Hepatocyte (in vitro differentiated cells): Measurements from ENCODE around the gene TMEM141. TPM values are rescaled to one million over a fixed set of nuclear protein-coding genes. Genes with fewer than 3 reads are reported as not detected.

Experiments used
- DNase-seq: peaks from one replicate; pipeline ENCODE4 v3.0.0-alpha.2; 2016; ENCODE audit warnings: low spot score
- H2AFZ ChIP-seq: fragments of 200-600 bp; sonication (generic); 2 replicates; pipeline ENCODE4 v1.6.0; 2016; ENCODE audit warnings: antibody characterized with exemption, mild to moderate bottlenecking
- H3K27ac ChIP-seq: fragments of 200-600 bp; sonication (generic); 2 replicates; pipeline ENCODE4 v1.5.1; 2016; ENCODE audit warnings: mild to moderate bottlenecking
- H3K27me3 ChIP-seq: fragments of 200-600 bp; sonication (generic); 2 replicates; pipeline ENCODE4 v1.6.1; 2016
- H3K36me3 ChIP-seq: fragments of 200-600 bp; sonication (generic); replicated peaks from 2 replicates; pipeline ENCODE4 v1.5.1; 2016; ENCODE audit warnings: low read depth; ENCODE audit not compliant: insufficient read depth
- H3K4me1 ChIP-seq: fragments of 200-600 bp; sonication (generic); 2 replicates; pipeline ENCODE4 v1.5.1; 2016; ENCODE audit warnings: mild to moderate bottlenecking, moderate library complexity; ENCODE audit not compliant: insufficient read depth
- H3K4me2 ChIP-seq: fragments of 200-600 bp; sonication (generic); 2 replicates; pipeline ENCODE4 v1.6.0; 2016
- H3K4me3 ChIP-seq: fragments of 200-600 bp; sonication (generic); 2 replicates; pipeline ENCODE4 v1.5.1; 2016; ENCODE audit warnings: mild to moderate bottlenecking
- H3K79me2 ChIP-seq: fragments of 200-600 bp; sonication (generic); 2 replicates; pipeline ENCODE4 v1.6.0; 2017; ENCODE audit warnings: mild to moderate bottlenecking
- H3K9me2 ChIP-seq: fragments of 200-600 bp; sonication (generic); replicated peaks from 2 replicates; pipeline ENCODE4 v1.6.0; 2017; ENCODE audit warnings: mild to moderate bottlenecking; ENCODE audit not compliant: insufficient read depth
- H3K9me3 ChIP-seq: fragments of 200-600 bp; sonication (generic); 2 replicates; pipeline ENCODE4 v1.5.1; 2016; ENCODE audit warnings: low read depth, mild to moderate bottlenecking
- H4K20me1 ChIP-seq: fragments of 200-600 bp; sonication (generic); 2 replicates; pipeline ENCODE4 v1.6.0; 2016; ENCODE audit warnings: mild to moderate bottlenecking; ENCODE audit not compliant: insufficient read depth, poor library complexity, severe bottlenecking
- CTCF ChIP-seq: fragments of 200-600 bp; sonication (generic); IDR thresholded peaks from 2 replicates; pipeline ENCODE4 v1.5.1; 2016; ENCODE audit warnings: antibody characterized with exemption, mild to moderate bottlenecking; ENCODE audit not compliant: poor library complexity
- EZH2 ChIP-seq: fragments of 200-600 bp; sonication (generic); IDR thresholded peaks from 2 replicates; pipeline ENCODE4 v1.6.1; 2016; ENCODE audit warnings: antibody characterized with exemption, mild to moderate bottlenecking, borderline replicate concordance
- EZH2phosphoT487 ChIP-seq: fragments of 200-600 bp; sonication (generic); IDR thresholded peaks from one replicate; pipeline ENCODE4 v1.6.1; 2018; ENCODE audit warnings: antibody characterized with exemption, mild to moderate bottlenecking, low read depth, moderate library complexity; ENCODE audit not compliant: unreplicated experiment, severe bottlenecking
- WGBS: methylation state at CpG from one replicate; pipeline ENCODE4 v1.1.6; 2016; ENCODE audit warnings: low lambda C conversion rate; ENCODE audit errors: missing lambda C conversion rate; 5-methylcytosine and 5-hydroxymethylcytosine counted together
- polyA plus RNA-seq: library from polyadenylated mRNA; unstranded; fragments of >200 nt; fragmentation: Nextera tagmentation; extraction: Ambion mirVana; gene quantifications from 2 replicates; pipeline ENCODE4 v1.2.1, GENCODE V29; 2016
- total RNA-seq: library from RNA; depleted of rRNA; stranded (reverse); fragments of >200 nt; gene quantifications from 2 replicates; pipeline ENCODE4 v1.2.3, GENCODE V29; 2014

The TMEM141 gene
- total and polyA plus RNA-seq, 2 experiments from 2014 or later = 230 to 385 TPM

GRCh38 chr9:136746155-136746490, 45.0 kb upstream of the TMEM141 start:
- no peak overlapping the region for H3K27ac ChIP-seq
- no peaks in the 10 kb centered on the region for H3K27me3 ChIP-seq
- no peaks in the 10 kb centered on the region for H3K36me3 ChIP-seq
- H3K4me2 ChIP-seq = no peak overlapping the region
- H2AFZ ChIP-seq = no peak overlapping the region
- H3K4me3 ChIP-seq = no peak overlapping the region
- TF ChIP-seq EZH2phosphoT487 = no peak
- peaks cover 7% of the 10 kb centered on the region for H3K4me1 ChIP-seq
- H3K9me2 ChIP-seq = no peaks in the 10 kb centered on the region
- H4K20me1 ChIP-seq = no peaks in the 10 kb centered on the region
- no peaks in the 10 kb centered on the region for H3K9me3 ChIP-seq
- H3K79me2 ChIP-seq = no peaks in the 10 kb centered on the region
- no CpG with 5 or more reads among the region's 22 CpGs for WGBS
- DNase-seq = no peak

GRCh38 chr9:136746621-136747020, 44.5 kb upstream of the TMEM141 start:
- H3K4me3 ChIP-seq = no peak overlapping the region
- H3K79me2 ChIP-seq = no peaks in the 10 kb centered on the region
- H3K4me1 ChIP-seq = peaks cover 4% of the 10 kb centered on the region
- no peaks in the 10 kb centered on the region for H3K36me3 ChIP-seq
- H3K27me3 ChIP-seq = no peaks in the 10 kb centered on the region
- no peak overlapping the region for H2AFZ ChIP-seq
- no peak for TF ChIP-seq EZH2phosphoT487
- TF ChIP-seq CTCF = no peak
- no peak for TF ChIP-seq EZH2
- H3K9me3 ChIP-seq = no peaks in the 10 kb centered on the region
- no peak overlapping the region for H3K4me2 ChIP-seq
- H4K20me1 ChIP-seq = no peaks in the 10 kb centered on the region
- H3K9me2 ChIP-seq = no peaks in the 10 kb centered on the region
- DNase-seq = no peak
- 91% methylated on average over 15 of the region's 18 CpGs for WGBS
- no peak overlapping the region for H3K27ac ChIP-seq

DNA sequence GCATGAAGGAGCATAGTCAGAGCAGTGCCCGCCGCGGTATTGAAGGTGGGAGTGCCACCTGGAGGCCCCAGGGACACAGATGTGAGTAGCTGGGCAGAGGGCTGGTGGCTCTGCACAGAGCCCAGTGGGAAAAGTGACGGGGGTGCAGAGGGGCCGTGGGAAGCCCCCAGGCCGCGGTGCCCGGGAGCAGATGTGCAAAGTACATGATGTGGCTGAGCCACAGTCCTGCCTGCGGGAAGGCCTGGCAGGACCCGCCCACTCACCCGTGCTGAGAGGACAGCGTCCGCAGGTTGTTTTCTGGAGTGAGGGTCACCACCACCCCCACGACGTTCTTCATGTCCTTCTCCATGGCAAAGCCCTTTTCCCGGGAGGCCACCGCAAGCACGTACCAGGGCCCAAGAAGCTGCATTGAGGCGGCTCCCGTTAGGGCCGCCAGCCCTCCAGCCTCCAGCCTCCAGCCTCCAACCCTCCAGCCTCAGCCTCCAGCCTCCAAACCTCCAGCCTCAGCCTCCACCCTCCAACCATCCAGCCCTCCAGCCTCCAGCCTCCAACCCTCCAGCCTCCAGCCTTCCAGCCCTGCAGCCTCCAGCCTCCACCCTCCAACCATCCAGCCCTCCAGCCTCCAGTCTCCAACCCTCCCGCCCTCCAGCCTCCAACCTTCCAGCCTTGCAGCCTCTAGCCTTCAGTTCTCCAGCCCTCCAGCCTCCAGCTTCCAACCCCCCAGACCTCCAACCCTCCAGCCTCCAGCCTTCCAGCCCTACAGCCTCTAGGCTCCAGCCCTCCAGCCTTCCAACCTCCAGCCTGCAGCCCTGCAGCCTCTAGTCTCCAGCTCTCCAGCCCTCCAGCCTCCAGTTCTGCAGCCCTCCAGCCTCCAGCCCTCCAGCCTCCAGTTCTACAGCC, 43.7 kb upstream of the TMEM141 start:
- Histone ChIP-seq H3K4me2 (no peak overlapping the region), H3K4me1 (peaks cover 3% of the 10 kb centered on the region), H3K27ac (no peak overlapping the region), H3K79me2 (no peaks in the 10 kb centered on the region), H3K4me3 (no peak overlapping the region), H3K27me3 (no peaks in the 10 kb centered on the region), H3K36me3 (no peaks in the 10 kb centered on the region), H3K9me3 (no peaks in the 10 kb centered on the region), H2AFZ (no peak overlapping the region), H4K20me1 (no peaks in the 10 kb centered on the region), H3K9me2 (no peaks in the 10 kb centered on the region)
- DNase-seq = no peak
- TF ChIP-seq EZH2 (no peak), CTCF (no peak), EZH2phosphoT487 (no peak)
- WGBS = 89% methylated on average over 17 of the region's 22 CpGs

- DNase-seq = no peak
- H3K4me2 ChIP-seq = no peak within 1 kb of the TSS
- no peaks in the 10 kb centered on the region for H4K20me1 ChIP-seq
- H3K4me1 ChIP-seq = no peaks in the 10 kb centered on the region
- H3K36me3 ChIP-seq = no peaks in the 10 kb centered on the region
- no peaks in the 10 kb centered on the region for H3K9me2 ChIP-seq
- H3K79me2 ChIP-seq = no peaks in the 10 kb centered on the region
- TF ChIP-seq EZH2phosphoT487 (no peak), EZH2 (no peak), CTCF (no peak)
- no peaks in the 10 kb centered on the region for H3K9me3 ChIP-seq
- no peaks in the 10 kb centered on the region for H3K27me3 ChIP-seq
- H2AFZ ChIP-seq = no peak within 1 kb of the TSS
- WGBS = 85% methylated on average over 8 of the region's 8 CpGs
- H3K27ac ChIP-seq = no peak within 1 kb of the TSS
- H3K4me3 ChIP-seq = no peak within 1 kb of the TSS
These were observed 42.9 kb upstream of the TMEM141 start, which contains the start of gene LCN6 for GRCh38 chr9:136748201-136748600. LCN6 (minus strand) TSS chr9:136748525; CDS start chr9:136748483, 42 bp downstream.
